ENCODE data around the gene P2RY2.
"Not testable (repeated sequence)": the region's sequence is repeated elsewhere in the genome, so short reads cannot be mapped to it uniquely, and the experiment has no call there.

P2RY2 gene

GRCh38 chr11:73226297-73227006 is 8.4 kb downstream of the P2RY2 start:
- DNase-seq (ENCODE audit: low read depth in 1 of 2, low spot score in 1 of 2): no peak

DNA sequence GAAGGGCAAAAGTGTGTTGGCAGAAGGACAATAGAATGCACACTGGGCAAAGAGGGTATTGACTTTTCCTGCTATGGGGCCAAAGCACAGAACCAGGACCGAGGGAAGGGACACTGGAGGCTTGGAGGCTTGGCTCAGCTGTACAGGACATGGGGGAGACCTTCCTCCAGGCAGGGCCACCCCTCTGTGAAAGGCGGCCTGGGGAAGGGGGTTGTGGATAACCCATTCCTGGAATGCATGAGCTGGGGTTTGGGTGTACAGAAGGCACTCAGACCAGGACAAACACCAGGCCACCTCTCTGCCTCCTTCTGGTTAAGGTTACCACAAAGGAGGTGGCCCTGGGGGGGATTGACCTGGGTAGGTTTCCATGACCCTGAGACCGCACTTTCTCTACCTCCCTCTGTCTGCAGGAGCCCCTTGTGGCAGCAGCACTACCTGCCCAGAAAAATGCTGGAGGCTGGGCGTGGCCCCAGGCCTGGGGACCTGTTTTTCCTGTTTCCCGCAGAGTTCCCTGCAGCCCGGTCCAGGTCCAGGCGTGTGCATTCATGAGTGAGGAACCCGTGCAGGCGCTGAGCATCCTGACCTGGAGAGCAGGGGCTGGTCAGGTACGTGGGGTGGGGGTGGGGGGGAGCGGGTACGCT is 9.6 kb downstream of the P2RY2 start:
- no peak for DNase-seq (ENCODE audit: low read depth in 1 of 2, low spot score in 1 of 2)

DNA sequence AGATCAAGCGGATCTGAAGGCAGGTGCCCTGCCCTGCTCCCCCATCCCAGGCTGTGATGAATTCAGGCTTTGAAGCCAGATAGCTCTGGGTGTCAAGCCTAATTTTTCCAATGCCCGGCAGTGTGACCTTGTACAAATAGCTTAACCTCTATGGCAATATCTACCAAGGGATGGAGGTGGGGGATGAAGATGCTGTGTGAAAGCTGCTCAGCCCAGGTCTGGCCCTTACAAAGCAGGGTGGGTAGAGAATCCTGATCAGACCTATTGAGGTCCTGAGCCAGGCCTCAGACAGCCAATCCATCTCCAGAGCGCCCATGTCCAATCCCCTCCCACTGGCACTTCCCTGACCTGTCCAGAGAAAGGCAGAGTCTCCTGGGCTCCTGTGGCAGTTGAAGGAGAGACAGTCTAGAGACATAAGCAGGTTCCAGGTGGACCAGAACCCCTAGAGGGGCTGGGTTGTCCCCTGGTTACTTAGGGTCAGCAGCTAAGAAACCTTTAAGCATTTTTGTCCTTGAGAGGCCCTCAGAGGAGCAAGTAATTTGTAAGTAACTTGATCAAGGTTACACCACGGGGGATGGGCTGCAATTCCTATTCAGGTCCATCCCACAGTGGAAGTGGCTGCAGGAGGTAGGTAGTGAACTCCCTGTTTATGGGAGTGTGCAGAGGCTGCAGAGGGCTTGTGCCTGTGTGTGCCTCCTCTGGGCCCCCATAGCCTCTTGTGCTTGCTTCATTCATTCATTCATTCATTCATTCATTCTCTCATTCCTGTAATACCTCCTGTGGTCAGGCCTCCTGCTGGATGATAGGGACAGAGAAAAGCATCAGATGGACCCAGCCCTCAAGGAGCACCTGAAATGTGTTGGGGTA is 10.4 kb downstream of the P2RY2 start:
- DNase-seq (ENCODE audit: low read depth in 1 of 2, low spot score in 1 of 2): no peak

- DNase-seq (ENCODE audit: low read depth in 1 of 2, low spot score in 1 of 2): no peak
Measured at GRCh38 chr11:73229321-73229895, 11.3 kb downstream of the P2RY2 start.

GRCh38 chr11:73229896-73230875 is 12.1 kb downstream of the P2RY2 start:
- DNase-seq (ENCODE audit: low read depth in 1 of 2, low spot score in 1 of 2): no peak

GRCh38 chr11:73230931-73231330 is 12.8 kb downstream of the P2RY2 start:
- no peak for DNase-seq (ENCODE audit: low read depth in 1 of 2, low spot score in 1 of 2)

DNA sequence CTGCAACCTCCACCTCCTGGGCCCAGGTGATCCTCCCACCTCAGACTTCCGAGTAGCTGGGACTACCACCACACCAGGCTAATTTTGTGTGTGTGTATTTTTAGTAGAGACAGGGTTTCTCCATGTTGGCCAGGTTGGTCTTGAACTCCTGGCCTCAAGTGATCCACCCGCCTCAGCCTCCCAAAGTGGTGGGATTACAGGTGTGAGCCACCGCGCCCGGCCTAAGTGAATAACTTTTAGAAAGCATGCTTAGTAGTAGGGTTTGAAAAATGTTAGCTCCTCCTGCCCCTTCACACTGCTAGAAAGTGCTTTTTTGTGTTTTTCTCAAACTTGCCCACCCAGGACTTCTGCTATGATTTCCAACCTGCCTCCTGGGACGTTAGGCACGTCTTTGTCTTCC is 14.4 kb downstream of the P2RY2 start:
- DNase-seq (ENCODE audit: low read depth in 1 of 2, low spot score in 1 of 2): not testable (repeated sequence)

DNA sequence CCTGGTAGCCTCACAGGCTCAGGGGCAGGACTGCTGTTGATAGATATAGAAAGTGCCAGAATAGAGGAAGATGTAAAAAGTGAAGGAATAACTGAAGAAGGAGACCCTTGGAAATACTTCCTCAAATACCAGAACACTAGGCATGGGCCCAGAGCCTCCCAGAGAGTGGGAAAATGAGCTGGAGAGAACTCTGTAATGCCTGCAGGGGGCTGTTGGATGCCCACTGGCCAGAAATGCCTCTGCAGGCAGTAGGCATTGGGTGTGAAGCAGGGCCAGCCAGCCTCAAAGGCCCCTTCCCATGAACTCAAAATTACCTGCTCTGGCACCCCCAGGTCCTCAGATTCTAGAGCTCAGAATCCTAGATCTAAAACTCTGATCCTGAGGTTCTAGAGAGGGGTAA is 15.1 kb downstream of the P2RY2 start:
- DNase-seq (ENCODE audit: low read depth in 1 of 2, low spot score in 1 of 2): no peak

GRCh38 chr11:73233692-73234470 is 15.8 kb downstream of the P2RY2 start:
- DNase-seq (ENCODE audit: low read depth in 1 of 2, low spot score in 1 of 2): no peak

DNA sequence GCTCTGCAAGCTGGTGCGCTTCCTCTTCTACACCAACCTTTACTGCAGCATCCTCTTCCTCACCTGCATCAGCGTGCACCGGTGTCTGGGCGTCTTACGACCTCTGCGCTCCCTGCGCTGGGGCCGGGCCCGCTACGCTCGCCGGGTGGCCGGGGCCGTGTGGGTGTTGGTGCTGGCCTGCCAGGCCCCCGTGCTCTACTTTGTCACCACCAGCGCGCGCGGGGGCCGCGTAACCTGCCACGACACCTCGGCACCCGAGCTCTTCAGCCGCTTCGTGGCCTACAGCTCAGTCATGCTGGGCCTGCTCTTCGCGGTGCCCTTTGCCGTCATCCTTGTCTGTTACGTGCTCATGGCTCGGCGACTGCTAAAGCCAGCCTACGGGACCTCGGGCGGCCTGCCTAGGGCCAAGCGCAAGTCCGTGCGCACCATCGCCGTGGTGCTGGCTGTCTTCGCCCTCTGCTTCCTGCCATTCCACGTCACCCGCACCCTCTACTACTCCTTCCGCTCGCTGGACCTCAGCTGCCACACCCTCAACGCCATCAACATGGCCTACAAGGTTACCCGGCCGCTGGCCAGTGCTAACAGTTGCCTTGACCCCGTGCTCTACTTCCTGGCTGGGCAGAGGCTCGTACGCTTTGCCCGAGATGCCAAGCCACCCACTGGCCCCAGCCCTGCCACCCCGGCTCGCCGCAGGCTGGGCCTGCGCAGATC is 16.5 kb downstream of the P2RY2 start:
- DNase-seq (ENCODE audit: low read depth in 1 of 2, low spot score in 1 of 2): no peak

- no peak for DNase-seq (ENCODE audit: low read depth in 1 of 2, low spot score in 1 of 2)
Measured at GRCh38 chr11:73235236-73235786, 17.2 kb downstream of the P2RY2 start.

GRCh38 chr11:73236205-73236765 is 18.2 kb downstream of the P2RY2 start:
- DNase-seq (ENCODE audit: low read depth in 1 of 2, low spot score in 1 of 2): no peak

GRCh38 chr11:73236854-73237253 is 18.8 kb downstream of the P2RY2 start:
- DNase-seq (ENCODE audit: low read depth in 1 of 2, low spot score in 1 of 2): no peak

- DNase-seq (ENCODE audit: low read depth in 1 of 2, low spot score in 1 of 2): no peak
Measured at GRCh38 chr11:73237471-73238290, 19.6 kb downstream of the P2RY2 start.

DNA sequence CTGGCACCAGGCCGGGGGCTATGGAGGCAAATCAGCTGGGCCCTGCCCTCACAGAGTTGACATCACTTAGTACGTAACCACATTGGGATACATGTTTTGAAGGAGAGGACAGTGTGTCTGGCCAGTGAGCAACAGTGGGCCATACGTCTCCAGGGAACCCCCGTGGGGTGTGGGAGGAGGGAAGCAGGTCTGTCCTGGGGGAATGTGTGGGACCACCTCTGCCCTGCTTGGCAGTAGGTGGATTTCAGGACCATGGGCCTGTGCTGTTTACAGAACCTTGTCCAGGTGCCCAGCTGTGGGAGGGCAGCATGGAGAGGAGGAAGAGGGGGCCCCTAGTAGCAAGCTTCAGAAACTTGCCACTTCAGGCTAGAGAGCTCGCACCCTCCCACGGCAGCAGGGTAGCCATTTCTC is 21.0 kb downstream of the P2RY2 start:
- no peak for DNase-seq (ENCODE audit: low read depth in 1 of 2, low spot score in 1 of 2)

GRCh38 chr11:73239571-73240189 is 21.6 kb downstream of the P2RY2 start:
- no peak for DNase-seq (ENCODE audit: low read depth in 1 of 2, low spot score in 1 of 2)

DNA sequence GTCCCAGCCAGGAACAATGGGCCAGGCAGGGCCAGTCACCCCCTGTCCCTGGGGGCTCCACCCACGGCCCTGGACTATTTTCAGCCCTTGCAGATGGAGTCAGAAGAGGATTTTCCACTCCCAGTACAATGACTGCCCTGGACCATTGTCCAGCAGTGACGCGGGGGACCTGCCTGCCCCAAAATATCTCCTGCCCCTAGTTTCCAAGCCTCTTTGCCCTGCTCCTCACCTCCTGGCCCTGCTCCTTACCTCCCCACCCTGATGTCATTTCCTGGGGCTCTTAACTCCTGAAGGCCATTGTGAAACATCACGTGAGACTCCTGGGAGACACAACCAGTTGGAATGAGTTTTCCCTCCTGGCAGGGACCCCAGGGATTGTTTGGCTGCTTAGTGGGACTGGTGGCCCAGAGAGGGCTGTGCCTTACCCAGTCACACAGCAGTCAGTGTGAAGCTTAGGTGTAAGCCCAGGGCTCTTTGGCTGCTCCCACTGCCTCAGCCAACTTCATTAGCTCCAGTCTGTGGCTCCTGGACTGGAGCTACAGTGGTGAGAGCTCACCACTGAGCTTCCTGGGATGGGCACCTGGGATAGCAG is 22.2 kb downstream of the P2RY2 start:
- no peak for DNase-seq (ENCODE audit: low read depth in 1 of 2, low spot score in 1 of 2)
